ENCODE measurements around the gene TMEM151B. TPM values are rescaled to one million over a fixed set of nuclear protein-coding genes. Genes with fewer than 3 reads are reported as not detected.
A peak's percentile ranks its signal among the peaks of the same experiment; 100 is the strongest.

Gene TMEM151B
- total and polyA plus RNA-seq, 2 of the 13 experiments (the other 11 are each of a cell fraction or from before 2014, with no cell fraction given): not detected

GRCh38 chr6:44237813-44238433 lies 32.3 kb upstream of the TMEM151B start (continued):
- TF ChIP-seq ZNF800 (CRISPR knock-in tag; IDR thresholded peaks at IDR 0.05) (peak; percentile 85; the same call in 1 of the 2 replicates), NR2F6 (IDR thresholded peaks at IDR 0.05) (no peak), NR2F6 (CRISPR knock-in tag; IDR thresholded peaks at IDR 0.05) (peak; percentile 25; the same call in 1 of the 2 replicates), ZNF101 (CRISPR knock-in tag; IDR thresholded peaks at IDR 0.05; ENCODE audit: borderline replicate concordance, low read depth) (no peak), TOE1 (CRISPR knock-in tag; IDR thresholded peaks at IDR 0.05) (no peak), ZNF33B (CRISPR knock-in tag; IDR thresholded peaks at IDR 0.05) (peak; percentile 81; the same call in 1 of the 2 replicates), ZNF430 (CRISPR knock-in tag; IDR thresholded peaks at IDR 0.05) (0 out of 2 replicates have a peak, but pooled peaks have one; percentile 17), CENPT (CRISPR knock-in tag; IDR thresholded peaks at IDR 0.05; ENCODE audit: low read depth) (no peak), ZNF354B (CRISPR knock-in tag; IDR thresholded peaks at IDR 0.05) (peak; percentile 70; the same call in 1 of the 2 replicates), BHLHE40 (IDR thresholded peaks at IDR 0.05; ENCODE audit: low read length) (no peak), RNF219 (CRISPR knock-in tag; IDR thresholded peaks at IDR 0.05) (no peak), ZNF790 (CRISPR knock-in tag; IDR thresholded peaks at IDR 0.05; ENCODE audit: borderline replicate concordance) (no peak), DNMT3B (CRISPR knock-in tag; conservative IDR thresholded peaks at IDR 0.05) (no peak), NFYC (CRISPR knock-in tag; IDR thresholded peaks at IDR 0.05) (no peak), E2F2 (CRISPR knock-in tag; IDR thresholded peaks at IDR 0.05; ENCODE audit: borderline replicate concordance) (0 out of 2 replicates have a peak, but pooled peaks have one; percentile 53), ASH2L (IDR thresholded peaks at IDR 0.05; ENCODE audit: insufficient read length, low read depth, low read length) (peak; percentile 79), HDAC2 (CRISPR knock-in tag; IDR thresholded peaks at IDR 0.05) (peak; percentile 44; the same call in 1 of the 2 replicates), SP4 (CRISPR knock-in tag; IDR thresholded peaks at IDR 0.05) (peak; percentile 3; the same call in 1 of the 2 replicates), SMARCC2 (IDR thresholded peaks at IDR 0.05) (no peak), ETV6 (CRISPR knock-in tag; conservative IDR thresholded peaks at IDR 0.05) (peak; percentile 60; the same call in 1 of the 2 replicates), ZNF232 (CRISPR knock-in tag; IDR thresholded peaks at IDR 0.05; ENCODE audit: borderline replicate concordance) (0 out of 2 replicates have a peak, but pooled peaks have one; percentile 24), GATA4 (IDR thresholded peaks at IDR 0.05; ENCODE audit: borderline replicate concordance, low read depth) (0 out of 2 replicates have a peak, but pooled peaks have one; percentile 13), MIER2 (CRISPR knock-in tag; IDR thresholded peaks at IDR 0.05) (no peak; the same call in 1 of the 2 replicates), PPARG (CRISPR knock-in tag; conservative IDR thresholded peaks at IDR 0.05) (no peak; the same call in 1 of the 2 replicates), GZF1 (CRISPR knock-in tag; IDR thresholded peaks at IDR 0.05) (no peak; the same call in 1 of the 2 replicates), ZNF644 (CRISPR knock-in tag; IDR thresholded peaks at IDR 0.05; ENCODE audit: low read depth) (no peak)

Data from HepG2 (cell line).